Uterus (tissue), 2 donors: ENCODE data around the gene DNASE1L1.

Source experiments
- POLR2A ChIP-seq, 2 donors: fragments of 450-650 bp; IDR thresholded peaks; one replicate each; pipeline ENCODE4 v1.6.1; 2016; ENCODE audit warnings: antibody characterized with exemption in 2 of 2, mild to moderate bottlenecking in 1 of 2, moderate library complexity in 1 of 2
- TF ChIP-seq, protein P1 (sequence below), 4 experiments: fragments of 200-600 bp in 2 of 4; fragments of 450-650 bp in 2 of 4; sonication (generic) in 2 of 4; IDR thresholded peaks; one replicate each; pipeline ENCODE4 v1.5.1; 2016 to 2019; ENCODE audit warnings: antibody characterized with exemption in 4 of 4, mild to moderate bottlenecking in 2 of 4, moderate library complexity in 1 of 4

DNA sequence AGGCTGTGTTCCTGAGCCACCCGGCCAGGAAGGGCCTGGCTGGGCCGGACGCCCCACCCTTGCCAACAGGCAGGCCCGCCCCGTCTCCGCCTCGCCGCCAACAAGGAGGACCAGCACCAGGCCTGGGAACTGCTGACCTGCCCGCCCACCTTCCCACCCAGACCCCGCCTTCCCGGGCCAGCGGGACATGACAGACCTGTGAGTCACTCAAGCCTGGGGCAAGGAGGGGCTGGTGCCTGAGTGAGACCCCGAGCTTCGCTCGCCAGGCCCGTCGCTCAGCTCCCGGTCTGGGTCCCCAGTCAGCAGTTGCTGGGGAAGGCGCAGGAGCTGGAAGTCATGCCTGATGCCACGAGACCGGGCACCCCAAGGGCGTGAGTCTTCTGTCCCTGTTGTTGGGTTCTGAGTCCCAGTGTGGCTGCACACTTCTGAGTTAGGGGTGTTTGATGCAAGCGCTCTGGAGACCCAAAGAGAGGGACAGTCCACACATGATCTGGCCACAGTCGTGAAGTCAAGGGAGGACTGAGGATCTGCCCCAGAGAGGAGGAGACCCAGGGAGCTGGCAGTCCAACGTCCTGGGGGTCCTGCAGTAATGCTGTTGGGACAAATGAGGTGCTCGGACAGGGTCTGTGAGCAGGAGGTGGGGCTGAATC is at the start of gene DNASE1L1:
- TF ChIP-seq, protein P1, sequence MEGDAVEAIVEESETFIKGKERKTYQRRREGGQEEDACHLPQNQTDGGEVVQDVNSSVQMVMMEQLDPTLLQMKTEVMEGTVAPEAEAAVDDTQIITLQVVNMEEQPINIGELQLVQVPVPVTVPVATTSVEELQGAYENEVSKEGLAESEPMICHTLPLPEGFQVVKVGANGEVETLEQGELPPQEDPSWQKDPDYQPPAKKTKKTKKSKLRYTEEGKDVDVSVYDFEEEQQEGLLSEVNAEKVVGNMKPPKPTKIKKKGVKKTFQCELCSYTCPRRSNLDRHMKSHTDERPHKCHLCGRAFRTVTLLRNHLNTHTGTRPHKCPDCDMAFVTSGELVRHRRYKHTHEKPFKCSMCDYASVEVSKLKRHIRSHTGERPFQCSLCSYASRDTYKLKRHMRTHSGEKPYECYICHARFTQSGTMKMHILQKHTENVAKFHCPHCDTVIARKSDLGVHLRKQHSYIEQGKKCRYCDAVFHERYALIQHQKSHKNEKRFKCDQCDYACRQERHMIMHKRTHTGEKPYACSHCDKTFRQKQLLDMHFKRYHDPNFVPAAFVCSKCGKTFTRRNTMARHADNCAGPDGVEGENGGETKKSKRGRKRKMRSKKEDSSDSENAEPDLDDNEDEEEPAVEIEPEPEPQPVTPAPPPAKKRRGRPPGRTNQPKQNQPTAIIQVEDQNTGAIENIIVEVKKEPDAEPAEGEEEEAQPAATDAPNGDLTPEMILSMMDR (IDR thresholded peaks at IDR 0.05), result no peak
- peak in 1 of 2 donors; percentile 32 for TF ChIP-seq POLR2A (IDR thresholded peaks at IDR 0.05)
